ENCODE data around the gene OR7D4.

OR7D4 gene

DNA sequence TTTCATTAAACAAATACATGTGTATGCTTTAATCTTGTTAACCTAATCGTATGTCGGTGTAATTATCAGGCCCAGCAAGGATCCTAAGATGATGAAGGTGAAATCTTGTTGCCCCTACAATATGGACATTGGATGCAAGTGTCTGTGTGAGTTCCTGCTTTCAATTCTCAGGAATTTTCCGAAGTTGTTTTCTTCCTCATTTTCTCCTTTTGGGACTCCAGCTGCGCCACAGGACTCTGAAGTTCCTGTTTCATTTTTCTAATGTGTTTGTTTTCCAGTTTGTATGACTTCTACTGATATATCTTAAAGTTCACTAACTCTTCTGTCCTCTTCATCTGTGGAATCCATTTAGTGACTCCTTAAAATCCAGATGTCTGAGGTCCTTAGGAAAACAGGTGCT is 52.5 kb downstream of the OR7D4 start:
- peaks cover 35% of the 10 kb centered on the region for H3K36me3 ChIP-seq (ENCODE audit: control insufficient read depth, insufficient read depth, low read length)
- 83% methylated on average over 1 to 2 of the region's 4 CpGs for WGBS, 2 experiments (ENCODE audit: insufficient coverage in 2 of 2)
- no peak overlapping the region for H3K27ac ChIP-seq (ENCODE audit: low read depth, low read length, severe bottlenecking)
- no peak overlapping the region for H3K4me3 ChIP-seq (ENCODE audit: extremely low read depth, insufficient read depth, low read length, poor library complexity, severe bottlenecking)
- H3K4me1 ChIP-seq (ENCODE audit: control insufficient read depth, insufficient read depth, low read length, poor library complexity, severe bottlenecking): no peaks in the 10 kb centered on the region
- H3K9me3 ChIP-seq (ENCODE audit: control insufficient read depth, low read length): peaks cover 10% of the 10 kb centered on the region

DNA sequence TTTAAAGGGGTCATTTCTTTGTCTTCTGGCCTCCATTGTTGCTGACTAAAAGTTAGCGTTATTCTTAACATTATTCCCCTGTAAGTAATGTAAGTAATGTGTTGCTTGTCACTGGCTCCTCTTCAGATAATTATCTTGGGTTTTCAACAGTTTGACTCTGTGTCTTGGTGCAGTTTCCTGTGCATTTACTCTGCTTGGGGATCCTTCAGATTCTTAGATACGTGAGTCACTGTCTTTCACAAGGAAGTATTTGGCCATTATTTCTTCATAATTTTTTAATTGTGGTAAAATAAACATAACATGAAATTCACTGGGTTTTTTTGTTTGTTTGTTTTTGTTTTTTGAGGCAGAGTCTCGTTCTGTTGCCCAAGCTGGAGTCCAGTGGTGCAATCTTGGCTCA is 54.1 kb downstream of the OR7D4 start:
- Histone ChIP-seq H3K4me1 (ENCODE audit: control insufficient read depth, insufficient read depth, low read length, poor library complexity, severe bottlenecking) (no peaks in the 10 kb centered on the region), H3K36me3 (ENCODE audit: control insufficient read depth, insufficient read depth, low read length) (peaks cover 51% of the 10 kb centered on the region), H3K4me3 (ENCODE audit: extremely low read depth, insufficient read depth, low read length, poor library complexity, severe bottlenecking) (no peak overlapping the region), H3K27ac (ENCODE audit: low read depth, low read length, severe bottlenecking) (no peak overlapping the region), H3K9me3 (ENCODE audit: control insufficient read depth, low read length) (peaks cover 26% of the 10 kb centered on the region)
- 80 to 100% methylated on average over 1 of the region's 3 CpGs for WGBS, 2 experiments (ENCODE audit: insufficient coverage in 2 of 2)

DNA sequence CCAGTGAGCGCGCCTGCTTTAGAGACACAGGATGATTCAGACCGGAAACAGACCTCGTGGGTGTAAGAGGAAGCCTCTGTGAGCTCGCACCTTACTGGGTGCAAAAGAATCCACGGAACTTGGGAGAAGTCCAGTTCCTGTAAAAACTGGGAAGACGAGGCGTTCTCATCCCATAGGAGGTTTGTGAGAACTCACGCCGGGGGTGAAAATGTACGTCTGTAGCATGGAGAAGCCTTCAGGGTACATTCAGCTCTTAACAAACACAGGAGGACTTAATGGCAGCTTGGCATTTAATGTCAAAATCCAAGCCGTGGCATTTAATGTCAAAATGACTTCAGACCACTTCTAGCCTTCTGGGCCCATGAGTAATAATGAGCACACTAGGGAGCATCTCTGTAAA is 58.0 kb downstream of the OR7D4 start:
- no peaks in the 10 kb centered on the region for H3K4me1 ChIP-seq (ENCODE audit: control insufficient read depth, insufficient read depth, low read length, poor library complexity, severe bottlenecking)
- H3K9me3 ChIP-seq (ENCODE audit: control insufficient read depth, low read length): peaks cover 43% of the 10 kb centered on the region
- no peak overlapping the region for H3K4me3 ChIP-seq (ENCODE audit: extremely low read depth, insufficient read depth, low read length, poor library complexity, severe bottlenecking)
- WGBS, 2 experiments (ENCODE audit: insufficient coverage in 2 of 2): 94 to 98% methylated on average over 12 of the region's 12 CpGs
- peaks cover 90% of the 10 kb centered on the region for H3K36me3 ChIP-seq (ENCODE audit: control insufficient read depth, insufficient read depth, low read length)
- H3K27ac ChIP-seq (ENCODE audit: low read depth, low read length, severe bottlenecking): no peak overlapping the region

All from mesodermal cell (in vitro differentiated cells).